Measurements from ENCODE around the gene ANO10.

- TF ChIP-seq EZH2phosphoT487 (IDR thresholded peaks at IDR 0.05; ENCODE audit: borderline replicate concordance, low read length) (no peak), CTCF (conservative IDR thresholded peaks at IDR 0.05; ENCODE audit: low read depth, low read length) (no peak)
These were observed 9.4 kb downstream of the ANO10 start for GRCh38 chr3:43612419-43612818.
